Psoas muscle (tissue), 8 donors: ENCODE data around the gene EPS8L1. TPM values are rescaled to one million over a fixed set of nuclear protein-coding genes. Genes with fewer than 3 reads are reported as not detected.
"Not testable (repeated sequence)": the region's sequence is repeated elsewhere in the genome, so short reads cannot be mapped to it uniquely, and the experiment has no call there.

Source experiments
- ATAC-seq, 4 donors: fragments of 200-7000 bp; cut with Tn5 transposase; one replicate each; pipeline ENCODE4 v1.9.1; 2020; ENCODE audit warnings: moderate library complexity in 3 of 4, mild to moderate bottlenecking in 2 of 4
- DNase-seq, 2 donors: peaks; one replicate each; pipeline ENCODE4 v3.0.0-alpha.2; 2020
- H3K27ac ChIP-seq: fragments of 200-600 bp; one replicate; pipeline ENCODE4 v1.8.0; 2022
- H3K27me3 ChIP-seq, 3 donors: fragments of 200-600 bp in 1 of 3; one replicate each; pipeline versions ENCODE4 v1.6.1 to v1.8.0; 2013 to 2022; ENCODE audit warnings: low read length in 2 of 3, mild to moderate bottlenecking in 2 of 3, moderate library complexity in 1 of 3; ENCODE audit not compliant: insufficient read depth in 3 of 3
- H3K36me3 ChIP-seq, 2 donors: fragments of 200-600 bp in 1 of 2; one replicate each; pipeline versions ENCODE4 v1.6.1 to v1.8.0; 2013 to 2022; ENCODE audit warnings: low read depth in 1 of 2, mild to moderate bottlenecking in 1 of 2, moderate library complexity in 1 of 2; ENCODE audit not compliant: insufficient read depth in 1 of 2
- H3K4me1 ChIP-seq: fragments of 200-600 bp; one replicate; pipeline ENCODE4 v1.8.0; 2022
- H3K4me3 ChIP-seq: fragments of 200-600 bp; one replicate; pipeline ENCODE4 v1.8.0; 2022; ENCODE audit warnings: mild to moderate bottlenecking
- H3K9me3 ChIP-seq: fragments of 200-600 bp; one replicate; pipeline ENCODE4 v1.8.0; 2022
- CTCF ChIP-seq: fragments of 200-600 bp; IDR thresholded peaks from one replicate; pipeline ENCODE4 v1.8.0; 2022; ENCODE audit warnings: antibody characterized with exemption
- WGBS, 3 donors: extraction: QIAGEN DNeasy Blood & Tissue Kit; methylation state at CpG; one replicate each; pipeline versions ENCODE4 v1.1.6 to v1.1.7; 2013; 5-methylcytosine and 5-hydroxymethylcytosine counted together
- intact Hi-C, 2 donors: fragments of 100-400 bp; cut with DNase I; formaldehyde crosslinking; loops; one replicate each; pipeline versions ENCODE4 v1.11.0 to v1.14.2; 2022
- polyA plus RNA-seq, 3 donors: library from polyadenylated mRNA; stranded (reverse); fragments of 200-250 nt; gene quantifications; one replicate each; pipeline ENCODE4 v1.2.3, GENCODE V29; 2013
- total RNA-seq, 4 donors: library from RNA; stranded (reverse); fragmentation: NEBNext Ultra II Directional in 2 of 4; extraction: Animal tissue kit (Norgen Biotek cat#: 25700) in 2 of 4; gene quantifications; one replicate each; pipeline versions ENCODE4 v1.2.1 to v1.2.4, GENCODE V29; 2021 to 2023
- donor health status: healthy with polysubstance abuse.
- donor health status: DM: no; HTN: no; CAD: no; lungs with moderate emphysema.
- donor health status: Bipolar disorder and iron deficiency.
- donor health status: healthy.
- donor health status: DM: yes; HTN: yes; CAD: no.
- donor health status: DM: no; HTN: no; CAD: no.
- donor health status: DM: no; HTN: no; CAD: no.
- donor health status: DM: yes; HTN: yes; CAD: no.

Gene EPS8L1
- total and polyA plus RNA-seq, 7 donors = 0.53 to 2.5 (median 1.0) TPM

GRCh38 chr19:55062735-55063491 is 12.8 kb upstream of the EPS8L1 start, which contains the start of gene RDH13:
RDH13 (minus strand) TSS chr19:55063148; CDS start chr19:55063032, 116 bp downstream.
- Histone ChIP-seq H3K36me3 (peaks cover 0 to 24% of the 10 kb centered on the region in 2 donors), H3K27ac (peak within 1 kb of the TSS; percentile 71), H3K27me3 (peaks cover 0 to 11% (median 4%) of the 10 kb centered on the region in 3 donors), H3K4me3 (peak within 1 kb of the TSS; percentile 96), H3K4me1 (peaks cover 4% of the 10 kb centered on the region), H3K9me3 (no peaks in the 10 kb centered on the region)
- peak; percentile 100 for ATAC-seq
- DNase-seq = peak; percentile 96 to 98
- intact Hi-C loops = no loop called here
- no peak for TF ChIP-seq CTCF
- 1 to 2% (median 1%) methylated on average over 49 to 70 of the region's 70 CpGs for WGBS, 3 donors

- no peaks in the 10 kb centered on the region for H3K9me3 ChIP-seq
- peaks cover 0 to 13% (median 4%) of the 10 kb centered on the region in 3 donors for H3K27me3 ChIP-seq
- DNase-seq (no peak), ATAC-seq (no peak)
- no peak for TF ChIP-seq CTCF
- peaks cover 4% of the 10 kb centered on the region for H3K4me1 ChIP-seq
- H3K4me3 ChIP-seq = peak overlapping the region; percentile 96
- H3K36me3 ChIP-seq = peaks cover 0 to 19% of the 10 kb centered on the region in 2 donors
- intact Hi-C loops = no loop called here
- peak overlapping the region; percentile 71 for H3K27ac ChIP-seq
- WGBS, 3 donors = 58 to 75% (median 70%) methylated on average over 2 to 3 of the region's 3 CpGs
Observed at GRCh38 chr19:55063492-55063843, 12.2 kb upstream of the EPS8L1 start.

- H3K27ac ChIP-seq, intact Hi-C loops: not testable (repeated sequence)
Observed at GRCh38 chr19:55065516-55065915, 10.2 kb upstream of the EPS8L1 start.

GRCh38 chr19:55066107-55066709 is 9.5 kb upstream of the EPS8L1 start:
- H3K27ac ChIP-seq = no peak overlapping the region
- intact Hi-C loops = no loop called here
- H3K4me1 ChIP-seq = peaks cover 4% of the 10 kb centered on the region
- no peaks in the 10 kb centered on the region for H3K9me3 ChIP-seq
- TF ChIP-seq CTCF = no peak
- ATAC-seq (no peak), DNase-seq (no peak)
- WGBS, 3 donors = 6 to 18% (median 14%) methylated on average over 2 of the region's 2 CpGs
- H3K4me3 ChIP-seq = no peak overlapping the region
- peaks cover 0 to 35% (median 24%) of the 10 kb centered on the region in 3 donors for H3K27me3 ChIP-seq
- H3K36me3 ChIP-seq = no peaks in the 10 kb centered on the region

More at GRCh38 chr19:55065516-55065915, 10.2 kb upstream of the EPS8L1 start:
- DNase-seq, ATAC-seq, H3K4me3 ChIP-seq, H3K36me3 ChIP-seq, H3K9me3 ChIP-seq, H3K4me1 ChIP-seq: not testable (repeated sequence)
- WGBS, 3 donors = 77 to 81% (median 80%) methylated on average over 9 of the region's 9 CpGs
- H3K27me3 ChIP-seq = peaks cover 0 to 28% (median 17%) of the 10 kb centered on the region in 3 donors

GRCh38 chr19:55067869-55068268 is 7.8 kb upstream of the EPS8L1 start:
- DNase-seq = no peak
- ATAC-seq = no peak
- Histone ChIP-seq H3K27me3 (peaks cover 0 to 45% (median 31%) of the 10 kb centered on the region in 3 donors), H3K9me3 (no peaks in the 10 kb centered on the region), H3K27ac (no peak overlapping the region), H3K4me3 (no peak overlapping the region), H3K36me3 (no peaks in the 10 kb centered on the region), H3K4me1 (no peaks in the 10 kb centered on the region)
- intact Hi-C loops = no loop called here
- no peak for TF ChIP-seq CTCF
- WGBS, 3 donors = 21 to 31% (median 25%) methylated on average over 3 of the region's 3 CpGs
